Lower leg skin (tissue), 3 donors: ENCODE data around the gene GRB7.

ENCODE experiments used
- CTCF ChIP-seq, 3 donors: fragments of 450-650 bp; IDR thresholded peaks; one replicate each; pipeline ENCODE4 v1.5.1; 2016; ENCODE audit warnings: antibody characterized with exemption in 3 of 3, mild to moderate bottlenecking in 3 of 3, moderate library complexity in 2 of 3
- POLR2A ChIP-seq, 2 donors: fragments of 450-650 bp; IDR thresholded peaks; one replicate each; pipeline ENCODE4 v1.6.1; 2016 to 2017; ENCODE audit warnings: antibody characterized with exemption in 2 of 2, mild to moderate bottlenecking in 1 of 2, moderate library complexity in 1 of 2

GRCh38 chr17:39726617-39727016 is 11.1 kb upstream of the GRB7 start:
- TF ChIP-seq CTCF (IDR thresholded peaks at IDR 0.05): no peak
- TF ChIP-seq POLR2A (IDR thresholded peaks at IDR 0.05): no peak
